ENCODE data around the gene ERICH2.
"Not testable (repeated sequence)": the region's sequence is repeated elsewhere in the genome, so short reads cannot be mapped to it uniquely, and the experiment has no call there.

ERICH2 gene

DNA sequence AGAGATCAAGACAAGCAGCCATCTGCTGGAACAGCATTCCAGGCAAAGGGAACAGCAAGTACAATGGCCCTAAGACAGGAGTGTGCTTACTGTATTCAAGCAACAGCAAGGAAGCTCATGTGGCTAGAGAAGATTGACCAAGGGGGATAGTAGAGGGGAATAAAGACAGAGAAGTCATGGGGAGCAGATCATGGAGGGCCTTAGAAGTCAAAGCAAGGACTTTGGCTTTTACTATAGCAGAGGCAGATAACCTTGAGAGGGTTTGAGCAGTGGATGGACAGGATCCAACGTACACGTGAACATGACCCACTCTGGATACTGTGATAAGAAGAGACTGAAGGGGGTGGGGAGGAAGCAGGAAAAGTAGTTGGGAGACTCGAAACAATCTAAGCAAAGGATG is 28.2 kb upstream of the ERICH2 start:
- DNase-seq (ENCODE audit: insufficient read length): no peak
- FAIRE-seq: no peak
- TF ChIP-seq TAF1 (IDR thresholded peaks at IDR 0.05; ENCODE audit: borderline replicate concordance, low read depth, low read length) (no peak), POLR2AphosphoS5 (IDR thresholded peaks at IDR 0.05; ENCODE audit: low read depth, low read length) (no peak), POLR2A (IDR thresholded peaks at IDR 0.05; ENCODE audit: low read depth, low read length) (no peak)

DNA sequence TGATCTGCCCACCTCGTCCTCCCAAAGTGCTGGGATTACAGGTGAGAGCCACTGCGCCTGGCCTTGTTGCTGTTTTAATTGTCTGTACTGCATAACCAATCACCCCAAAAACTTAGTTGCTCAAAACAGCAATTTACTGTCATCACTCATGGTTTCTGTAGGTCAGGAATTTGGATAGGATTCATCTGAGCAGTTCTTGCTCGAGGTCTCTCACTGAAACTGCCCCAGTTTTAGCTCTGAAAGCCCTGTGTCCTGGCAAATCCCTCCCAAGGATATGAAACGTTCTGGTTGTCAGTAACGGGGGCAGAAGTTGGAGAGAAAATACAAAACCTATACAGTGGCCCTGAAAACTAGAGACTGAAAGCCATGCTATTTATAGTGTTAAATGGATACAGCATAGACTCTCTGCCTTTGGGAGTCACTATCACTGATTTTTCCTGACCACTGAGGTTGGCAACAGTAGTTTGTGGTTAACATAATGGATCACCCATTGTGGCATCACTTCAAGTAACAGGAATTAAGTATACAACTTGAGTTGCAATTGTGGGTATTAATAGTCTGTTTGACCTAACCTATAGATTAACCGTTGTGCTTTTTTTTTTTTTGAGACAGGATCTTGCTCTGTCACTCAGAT is 27.2 kb upstream of the ERICH2 start:
- DNase-seq (ENCODE audit: insufficient read length) (no peak), FAIRE-seq (no peak)
- TF ChIP-seq TAF1 (IDR thresholded peaks at IDR 0.05; ENCODE audit: borderline replicate concordance, low read depth, low read length) (no peak), POLR2A (IDR thresholded peaks at IDR 0.05; ENCODE audit: low read depth, low read length) (no peak), POLR2AphosphoS5 (IDR thresholded peaks at IDR 0.05; ENCODE audit: low read depth, low read length) (no peak)

DNA sequence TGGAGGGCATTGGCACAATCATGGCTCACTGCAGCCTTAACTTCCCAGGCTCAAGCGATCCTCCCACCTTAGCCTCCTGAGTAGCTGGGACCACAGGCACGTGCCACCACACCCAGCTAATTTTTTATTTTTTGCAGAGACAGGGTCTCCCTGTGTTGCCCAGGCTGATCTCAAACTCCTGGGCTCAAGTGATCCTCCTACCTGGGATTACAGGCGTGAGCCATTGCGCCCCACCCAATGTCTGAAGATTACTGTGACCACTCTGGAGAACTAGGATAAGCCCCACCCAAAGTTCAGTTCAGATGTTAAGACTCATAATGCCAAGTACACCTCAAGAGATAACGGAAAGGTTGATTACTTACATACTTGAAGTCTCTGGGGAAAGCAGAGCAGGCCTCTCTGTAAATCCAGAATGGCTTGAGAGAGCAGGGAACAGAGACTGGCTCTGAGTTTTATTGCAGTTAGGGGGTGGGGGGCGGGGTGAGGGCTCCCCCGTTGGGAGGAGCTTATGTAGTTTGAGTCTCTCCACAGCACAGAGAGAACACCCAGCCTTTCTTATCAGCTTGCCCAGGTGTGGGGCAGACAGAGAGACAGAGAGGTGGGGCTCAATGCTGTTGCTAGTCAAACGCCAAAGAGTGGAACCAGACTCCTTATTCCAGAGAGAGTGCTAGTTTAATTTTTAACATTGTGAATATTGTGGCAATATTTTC is 26.5 kb upstream of the ERICH2 start:
- DNase-seq (ENCODE audit: insufficient read length) (no peak), FAIRE-seq (no peak)

DNA sequence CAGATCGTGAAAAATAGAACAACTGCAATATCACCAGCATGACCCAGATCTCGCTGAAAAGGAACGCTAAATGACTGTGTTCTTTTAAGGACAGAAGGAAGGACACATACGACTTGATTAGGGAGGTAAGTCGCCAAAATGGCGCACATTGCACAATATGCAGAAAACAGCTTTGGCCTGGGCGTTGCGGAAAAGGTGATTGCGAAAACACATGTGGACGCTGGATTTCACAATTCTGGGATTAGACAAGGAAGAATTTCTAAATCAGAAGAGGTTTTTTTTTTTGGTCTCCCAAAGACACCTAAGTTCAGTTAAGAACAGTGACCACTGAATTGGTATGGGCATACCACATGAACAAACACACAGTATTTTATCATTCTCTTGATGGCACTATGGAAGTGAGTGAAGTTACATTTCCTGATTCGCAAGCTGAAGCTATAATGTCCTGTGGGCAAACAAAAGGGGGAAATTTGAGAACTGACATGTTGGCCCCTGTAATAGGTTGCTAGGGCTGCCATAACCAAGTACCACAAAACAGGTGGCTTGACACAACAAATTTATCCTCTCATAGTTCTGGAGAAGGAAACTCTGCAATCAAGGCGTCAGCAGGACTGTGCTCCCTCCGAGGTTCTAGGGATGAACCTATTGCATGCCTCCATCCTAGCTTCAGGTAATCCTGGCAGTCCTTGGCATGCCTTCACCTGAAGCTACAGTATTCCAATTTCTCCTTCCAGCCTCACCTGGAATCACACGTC is 25.8 kb upstream of the ERICH2 start:
- DNase-seq (ENCODE audit: insufficient read length) (no peak), FAIRE-seq (no peak)
- TF ChIP-seq TAF1 (IDR thresholded peaks at IDR 0.05; ENCODE audit: borderline replicate concordance, low read depth, low read length) (no peak), POLR2AphosphoS5 (IDR thresholded peaks at IDR 0.05; ENCODE audit: low read depth, low read length) (no peak), POLR2A (IDR thresholded peaks at IDR 0.05; ENCODE audit: low read depth, low read length) (no peak)

More for the DNA sequence above, 26.5 kb upstream of the ERICH2 start:
- TF ChIP-seq POLR2AphosphoS5 (IDR thresholded peaks at IDR 0.05; ENCODE audit: low read depth, low read length) (no peak), POLR2A (IDR thresholded peaks at IDR 0.05; ENCODE audit: low read depth, low read length) (no peak), TAF1 (IDR thresholded peaks at IDR 0.05; ENCODE audit: borderline replicate concordance, low read depth, low read length) (no peak)

GRCh38 chr2:170745305-170745704 is 24.9 kb upstream of the ERICH2 start:
- no peak for DNase-seq (ENCODE audit: insufficient read length)
- no peak for TF ChIP-seq POLR2AphosphoS5 (IDR thresholded peaks at IDR 0.05; ENCODE audit: low read depth, low read length)
- no peak for TF ChIP-seq TAF1 (IDR thresholded peaks at IDR 0.05; ENCODE audit: borderline replicate concordance, low read depth, low read length)
- no peak for TF ChIP-seq POLR2A (IDR thresholded peaks at IDR 0.05; ENCODE audit: low read depth, low read length)
- no peak for FAIRE-seq

DNA sequence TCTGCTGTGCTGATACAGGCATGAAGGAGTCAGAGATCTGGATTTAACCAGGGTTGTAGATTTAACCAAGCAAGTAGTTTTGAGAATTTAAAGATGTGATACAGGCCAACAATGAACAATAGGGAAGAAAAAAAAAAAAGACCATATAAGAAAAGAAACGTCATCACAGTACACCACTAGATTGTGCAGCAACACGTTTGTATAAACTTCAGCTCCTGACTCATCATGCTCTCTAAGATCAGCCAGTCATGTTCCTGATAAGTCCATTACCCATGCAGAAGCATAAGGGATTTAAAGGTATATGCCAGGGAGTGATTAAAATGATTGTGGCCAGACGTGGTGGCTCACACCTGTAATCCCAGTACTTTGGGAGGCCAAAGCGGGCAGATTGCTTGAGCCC is 22.3 kb upstream of the ERICH2 start:
- TF ChIP-seq TAF1 (IDR thresholded peaks at IDR 0.05; ENCODE audit: borderline replicate concordance, low read depth, low read length) (no peak), POLR2AphosphoS5 (IDR thresholded peaks at IDR 0.05; ENCODE audit: low read depth, low read length) (no peak), POLR2A (IDR thresholded peaks at IDR 0.05; ENCODE audit: low read depth, low read length) (no peak)
- FAIRE-seq (no peak), DNase-seq (ENCODE audit: insufficient read length) (no peak)

- not testable (repeated sequence) for FAIRE-seq; DNase-seq (ENCODE audit: insufficient read length)
Observed at GRCh38 chr2:170751555-170751954, 18.6 kb upstream of the ERICH2 start.

DNA sequence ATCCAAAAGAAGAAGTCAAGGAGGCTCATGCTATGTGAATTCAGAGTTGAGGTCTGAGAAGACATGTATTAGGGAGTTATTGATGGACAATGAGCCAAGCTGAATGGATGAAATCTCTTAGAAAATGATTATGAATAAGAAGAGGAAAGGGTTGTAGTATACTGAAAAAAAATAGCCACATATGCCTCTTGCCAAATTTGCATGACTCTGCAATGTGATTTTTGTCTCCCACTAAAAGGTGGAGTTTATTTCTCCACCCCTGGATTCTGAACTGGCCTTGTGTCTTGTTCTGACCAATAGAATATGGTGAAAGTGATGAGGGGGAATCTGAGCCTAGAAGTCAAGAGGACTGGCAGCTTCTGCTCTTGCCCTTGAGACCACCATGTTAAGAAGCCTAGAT is 8.6 kb upstream of the ERICH2 start:
- no peak for DNase-seq (ENCODE audit: insufficient read length)
- TF ChIP-seq POLR2A (IDR thresholded peaks at IDR 0.05; ENCODE audit: low read depth, low read length): no peak
- no peak for TF ChIP-seq POLR2AphosphoS5 (IDR thresholded peaks at IDR 0.05; ENCODE audit: low read depth, low read length)
- no peak for TF ChIP-seq TAF1 (IDR thresholded peaks at IDR 0.05; ENCODE audit: borderline replicate concordance, low read depth, low read length)
- no peak for FAIRE-seq

- TF ChIP-seq TAF1 (IDR thresholded peaks at IDR 0.05; ENCODE audit: borderline replicate concordance, low read depth, low read length) (no peak), POLR2AphosphoS5 (IDR thresholded peaks at IDR 0.05; ENCODE audit: low read depth, low read length) (no peak), POLR2A (IDR thresholded peaks at IDR 0.05; ENCODE audit: low read depth, low read length) (no peak)
- FAIRE-seq: no peak
Observed at GRCh38 chr2:170762760-170763159, 7.4 kb upstream of the ERICH2 start.

DNA sequence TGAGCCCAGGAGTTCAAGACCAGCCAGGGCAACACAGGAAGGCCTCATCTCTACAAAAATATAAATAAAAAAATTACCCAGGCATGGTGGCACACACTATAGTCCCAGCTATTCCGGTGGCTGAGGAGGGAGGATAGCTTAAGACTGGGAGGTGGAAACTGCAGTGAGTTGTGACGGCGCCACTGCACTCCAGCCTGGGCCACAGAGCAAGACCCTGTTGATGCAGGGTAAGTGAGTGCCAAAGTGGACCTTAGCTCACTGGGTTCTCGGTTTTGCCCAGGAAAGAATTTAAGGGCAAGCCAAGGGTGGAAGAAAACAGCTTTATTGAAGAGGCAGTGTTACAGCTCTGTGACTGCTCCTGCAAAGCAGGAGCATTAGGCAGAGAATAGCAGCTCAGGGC is 6.9 kb upstream of the ERICH2 start:
- DNase-seq (ENCODE audit: insufficient read length) (no peak), FAIRE-seq (no peak)
- no peak for TF ChIP-seq TAF1 (IDR thresholded peaks at IDR 0.05; ENCODE audit: borderline replicate concordance, low read depth, low read length)
- TF ChIP-seq POLR2A (IDR thresholded peaks at IDR 0.05; ENCODE audit: low read depth, low read length): no peak
- no peak for TF ChIP-seq POLR2AphosphoS5 (IDR thresholded peaks at IDR 0.05; ENCODE audit: low read depth, low read length)

More at GRCh38 chr2:170762760-170763159, 7.4 kb upstream of the ERICH2 start:
- DNase-seq (ENCODE audit: insufficient read length): no peak

DNA sequence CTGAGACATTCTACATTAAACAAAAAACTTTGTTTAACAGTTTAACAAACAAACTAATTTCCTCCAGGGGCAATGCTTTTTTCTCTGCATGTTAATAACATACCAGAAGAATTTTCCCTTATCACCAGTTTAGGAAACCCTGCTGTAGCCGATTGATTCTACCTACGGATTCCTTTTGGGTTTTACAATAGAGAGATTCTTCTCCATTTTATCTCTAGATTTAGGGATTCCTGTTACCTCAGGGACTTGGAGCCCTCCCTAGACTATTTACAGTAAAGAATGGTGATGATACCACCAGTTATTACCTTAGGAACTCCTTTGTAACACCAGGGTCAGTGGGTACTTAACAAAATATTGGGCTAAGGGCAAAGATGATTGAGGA is 5.3 kb upstream of the ERICH2 start:
- FAIRE-seq (no peak), DNase-seq (ENCODE audit: insufficient read length) (no peak)
- TF ChIP-seq TAF1 (IDR thresholded peaks at IDR 0.05; ENCODE audit: borderline replicate concordance, low read depth, low read length): no peak

GRCh38 chr2:170766693-170767092 is 3.5 kb upstream of the ERICH2 start:
- TF ChIP-seq TAF1 (IDR thresholded peaks at IDR 0.05; ENCODE audit: borderline replicate concordance, low read depth, low read length) (no peak), POLR2AphosphoS5 (IDR thresholded peaks at IDR 0.05; ENCODE audit: low read depth, low read length) (no peak), POLR2A (IDR thresholded peaks at IDR 0.05; ENCODE audit: low read depth, low read length) (no peak)
- DNase-seq (ENCODE audit: insufficient read length) (no peak), FAIRE-seq (no peak)
